Astrocyte of the spinal cord (primary cell): ENCODE results near the gene SMIM20.
"Not testable (repeated sequence)": the region's sequence is repeated elsewhere in the genome, so short reads cannot be mapped to it uniquely, and the experiment has no call there.

Source experiments
- DNase-seq: peaks from one replicate; pipeline ENCODE4 v3.0.0; 2011; ENCODE audit warnings: low read depth, low spot score
- H3K4me3 ChIP-seq: 2 replicates; pipeline ENCODE4 v1.5.1; 2011; ENCODE audit warnings: low read depth, mild to moderate bottlenecking, low read length, moderate library complexity
- in situ Hi-C: cut with HindIII; loops from 2 replicates; pipeline ENCODE4 v1.10.0; 2017; ENCODE audit warnings: low sequenced_read_pairs
- TF ChIP-seq, protein P1 (sequence below): IDR thresholded peaks from 2 replicates; pipeline ENCODE4 v1.5.1; 2012; ENCODE audit warnings: low read depth, mild to moderate bottlenecking, low read length, inconsistent platforms

SMIM20 gene

DNA sequence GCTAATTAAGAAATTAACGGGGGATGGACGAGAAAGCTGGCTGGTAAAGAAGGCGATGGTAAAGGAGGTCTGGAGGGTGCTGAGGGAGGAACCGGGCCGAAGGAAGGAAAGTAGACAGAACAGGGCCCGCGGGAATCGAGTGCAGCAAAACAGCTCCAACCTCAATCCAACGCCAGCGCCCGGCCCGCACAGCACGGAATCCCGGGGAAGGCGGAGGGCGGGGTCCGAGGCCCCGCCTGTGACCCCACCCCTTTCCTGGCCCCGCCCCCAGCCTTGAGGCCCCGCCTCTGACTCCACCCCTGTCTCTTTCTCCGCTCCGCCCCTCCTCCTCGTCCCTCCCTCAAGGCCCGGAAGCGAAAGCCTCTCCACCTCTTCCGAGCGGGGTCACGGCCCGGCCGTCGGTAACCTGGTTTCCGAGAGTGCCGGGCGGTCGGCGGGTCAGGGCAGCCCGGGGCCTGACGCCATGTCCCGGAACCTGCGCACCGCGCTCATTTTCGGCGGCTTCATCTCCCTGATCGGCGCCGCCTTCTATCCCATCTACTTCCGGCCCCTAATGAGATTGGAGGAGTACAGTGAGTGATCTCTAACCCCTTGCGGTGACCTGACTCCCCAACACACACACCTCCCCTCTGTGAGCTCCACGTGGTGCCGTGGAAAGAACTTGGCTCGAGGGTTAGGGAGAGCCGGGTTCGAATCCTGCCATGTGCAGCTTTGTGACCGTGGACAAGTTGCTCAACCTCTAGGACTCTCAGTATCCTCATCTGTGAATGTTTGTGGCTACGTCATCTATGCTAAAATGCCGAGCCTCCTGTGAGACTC lies at the start of gene SMIM20:
TSS of gene SMIM20 (plus strand) at position 370 of the 819 bp plus-strand sequence. CDS start at position 464, 94 bp downstream.
- DNase-seq = peak; percentile 88
- TF ChIP-seq, protein P1, sequence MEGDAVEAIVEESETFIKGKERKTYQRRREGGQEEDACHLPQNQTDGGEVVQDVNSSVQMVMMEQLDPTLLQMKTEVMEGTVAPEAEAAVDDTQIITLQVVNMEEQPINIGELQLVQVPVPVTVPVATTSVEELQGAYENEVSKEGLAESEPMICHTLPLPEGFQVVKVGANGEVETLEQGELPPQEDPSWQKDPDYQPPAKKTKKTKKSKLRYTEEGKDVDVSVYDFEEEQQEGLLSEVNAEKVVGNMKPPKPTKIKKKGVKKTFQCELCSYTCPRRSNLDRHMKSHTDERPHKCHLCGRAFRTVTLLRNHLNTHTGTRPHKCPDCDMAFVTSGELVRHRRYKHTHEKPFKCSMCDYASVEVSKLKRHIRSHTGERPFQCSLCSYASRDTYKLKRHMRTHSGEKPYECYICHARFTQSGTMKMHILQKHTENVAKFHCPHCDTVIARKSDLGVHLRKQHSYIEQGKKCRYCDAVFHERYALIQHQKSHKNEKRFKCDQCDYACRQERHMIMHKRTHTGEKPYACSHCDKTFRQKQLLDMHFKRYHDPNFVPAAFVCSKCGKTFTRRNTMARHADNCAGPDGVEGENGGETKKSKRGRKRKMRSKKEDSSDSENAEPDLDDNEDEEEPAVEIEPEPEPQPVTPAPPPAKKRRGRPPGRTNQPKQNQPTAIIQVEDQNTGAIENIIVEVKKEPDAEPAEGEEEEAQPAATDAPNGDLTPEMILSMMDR = no peak
- H3K4me3 ChIP-seq = peak within 1 kb of the TSS; percentile 91
- in situ Hi-C loops = no loop called here

GRCh38 chr4:25865586-25865985 lies 48.4 kb upstream of the SMIM20 start:
- in situ Hi-C loops = no loop called here
- H3K4me3 ChIP-seq = no peak overlapping the region
- TF ChIP-seq, protein P1 = no peak
- DNase-seq = no peak

DNA sequence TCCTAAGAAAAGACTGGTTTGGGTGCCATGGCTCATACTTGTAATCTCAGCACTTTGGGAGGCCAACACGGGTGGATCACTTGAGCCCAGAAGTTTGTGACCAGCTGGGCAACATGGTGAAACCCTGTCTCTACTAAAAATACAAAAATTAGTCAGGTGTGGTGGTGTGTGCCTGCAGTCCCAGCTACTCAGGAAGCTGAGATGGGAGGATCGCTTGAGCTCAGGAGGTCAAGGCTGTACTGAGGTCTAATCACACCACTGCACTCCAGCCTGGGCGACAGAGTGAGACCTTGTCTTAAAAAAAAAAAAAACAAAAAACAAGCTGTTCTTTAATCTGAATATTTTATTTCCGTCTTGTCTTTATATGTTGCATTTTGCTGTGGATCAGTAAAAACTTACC lies 47.6 kb upstream of the SMIM20 start:
- in situ Hi-C loops, DNase-seq, H3K4me3 ChIP-seq: not testable (repeated sequence)

DNA sequence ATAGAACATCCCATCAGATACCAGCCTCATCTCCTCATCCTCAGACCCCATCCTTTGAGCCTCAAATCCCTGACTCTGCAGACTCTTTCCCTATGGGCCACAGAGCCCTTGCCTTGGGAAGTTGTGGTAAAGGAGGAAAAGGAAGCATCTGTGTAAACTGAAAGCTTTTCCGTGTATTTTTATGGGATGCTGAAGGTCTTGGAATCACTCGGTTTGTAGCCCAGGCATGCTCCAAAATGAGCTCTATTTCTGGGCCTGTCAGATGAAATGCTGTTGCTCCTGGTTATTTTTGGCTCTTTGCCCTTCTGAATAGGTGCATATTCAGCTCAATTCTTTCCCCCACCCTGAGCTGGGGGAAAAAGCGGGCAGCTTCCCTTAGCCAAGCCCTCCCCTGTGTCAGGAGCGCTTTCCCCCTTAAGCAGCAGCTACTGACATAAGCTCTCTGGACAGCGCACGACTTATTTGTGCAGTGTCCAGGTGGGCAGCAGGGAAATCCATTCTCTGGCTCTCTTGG lies 46.2 kb upstream of the SMIM20 start:
- H3K4me3 ChIP-seq = no peak overlapping the region
- no peak for DNase-seq
- in situ Hi-C loops = no loop called here
- TF ChIP-seq, protein P1 = no peak

DNA sequence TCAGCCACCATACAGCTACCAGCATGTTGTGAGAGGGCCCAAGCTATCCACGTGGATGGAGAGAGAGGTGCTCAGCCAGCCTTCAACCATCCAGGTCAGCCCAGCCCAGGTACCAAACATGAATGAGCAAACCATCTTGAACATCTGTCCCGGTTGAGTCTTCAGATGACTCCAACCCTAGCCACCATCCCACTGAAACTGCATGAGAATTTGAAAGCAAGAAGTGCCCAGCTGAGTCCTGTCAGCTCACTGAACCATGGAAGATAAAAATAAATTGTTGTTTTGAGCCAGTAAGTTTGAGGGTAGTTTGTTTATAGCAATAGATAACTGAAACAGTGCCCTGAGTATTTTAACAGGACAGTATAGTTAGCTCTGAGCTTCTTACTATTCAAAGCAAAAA lies 43.9 kb upstream of the SMIM20 start:
- TF ChIP-seq, protein P1 = no peak
- H3K4me3 ChIP-seq = no peak overlapping the region
- in situ Hi-C loops = no loop called here
- DNase-seq = no peak

GRCh38 chr4:25872851-25873631 lies 41.0 kb upstream of the SMIM20 start:
- DNase-seq = no peak

More at GRCh38 chr4:25872851-25873631, 41.0 kb upstream of the SMIM20 start:
- in situ Hi-C loops = no loop called here
- no peak overlapping the region for H3K4me3 ChIP-seq
- TF ChIP-seq, protein P1 = no peak
